Fibroblast of mammary gland (primary cell): ENCODE measurements around the gene DYNLRB1.

Source experiments
- DNase-seq: peaks from one replicate; pipeline ENCODE4 v3.0.0-alpha.2; 2010; ENCODE audit warnings: low read depth
- H3K4me3 ChIP-seq: 2 replicates; pipeline ENCODE4 v1.5.1; 2011; ENCODE audit warnings: low read depth, mild to moderate bottlenecking, low read length, moderate library complexity; ENCODE audit not compliant: control insufficient read depth
- TF ChIP-seq, protein P1 (sequence below): conservative IDR thresholded peaks from 2 replicates; pipeline ENCODE4 v1.5.1; 2011; ENCODE audit warnings: low read depth, low read length, inconsistent platforms; ENCODE audit not compliant: control insufficient read depth, insufficient read depth

The DYNLRB1 gene

DNA sequence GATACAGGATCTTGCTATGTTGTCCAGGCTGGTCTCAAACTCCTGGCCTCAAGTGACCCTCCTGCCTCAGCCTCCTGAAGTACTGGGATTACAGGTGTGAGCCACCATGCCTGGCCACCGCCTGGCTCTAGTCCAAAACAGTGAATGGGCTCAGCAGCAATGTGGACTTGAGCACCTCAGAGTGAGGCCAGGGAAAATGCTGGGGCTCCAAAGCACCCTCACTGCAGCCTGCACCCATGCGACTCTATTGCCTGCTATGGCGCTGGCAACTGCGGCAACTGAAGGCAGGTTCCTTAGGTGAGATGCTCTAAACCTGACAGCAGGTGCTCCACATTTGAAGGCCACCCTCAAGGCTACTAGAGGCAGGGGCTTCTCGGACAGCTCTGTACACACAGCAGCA is 68.8 kb downstream of the DYNLRB1 start:
- TF ChIP-seq, protein P1, sequence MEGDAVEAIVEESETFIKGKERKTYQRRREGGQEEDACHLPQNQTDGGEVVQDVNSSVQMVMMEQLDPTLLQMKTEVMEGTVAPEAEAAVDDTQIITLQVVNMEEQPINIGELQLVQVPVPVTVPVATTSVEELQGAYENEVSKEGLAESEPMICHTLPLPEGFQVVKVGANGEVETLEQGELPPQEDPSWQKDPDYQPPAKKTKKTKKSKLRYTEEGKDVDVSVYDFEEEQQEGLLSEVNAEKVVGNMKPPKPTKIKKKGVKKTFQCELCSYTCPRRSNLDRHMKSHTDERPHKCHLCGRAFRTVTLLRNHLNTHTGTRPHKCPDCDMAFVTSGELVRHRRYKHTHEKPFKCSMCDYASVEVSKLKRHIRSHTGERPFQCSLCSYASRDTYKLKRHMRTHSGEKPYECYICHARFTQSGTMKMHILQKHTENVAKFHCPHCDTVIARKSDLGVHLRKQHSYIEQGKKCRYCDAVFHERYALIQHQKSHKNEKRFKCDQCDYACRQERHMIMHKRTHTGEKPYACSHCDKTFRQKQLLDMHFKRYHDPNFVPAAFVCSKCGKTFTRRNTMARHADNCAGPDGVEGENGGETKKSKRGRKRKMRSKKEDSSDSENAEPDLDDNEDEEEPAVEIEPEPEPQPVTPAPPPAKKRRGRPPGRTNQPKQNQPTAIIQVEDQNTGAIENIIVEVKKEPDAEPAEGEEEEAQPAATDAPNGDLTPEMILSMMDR: no peak
- no peak overlapping the region for H3K4me3 ChIP-seq
- DNase-seq: no peak

DNA sequence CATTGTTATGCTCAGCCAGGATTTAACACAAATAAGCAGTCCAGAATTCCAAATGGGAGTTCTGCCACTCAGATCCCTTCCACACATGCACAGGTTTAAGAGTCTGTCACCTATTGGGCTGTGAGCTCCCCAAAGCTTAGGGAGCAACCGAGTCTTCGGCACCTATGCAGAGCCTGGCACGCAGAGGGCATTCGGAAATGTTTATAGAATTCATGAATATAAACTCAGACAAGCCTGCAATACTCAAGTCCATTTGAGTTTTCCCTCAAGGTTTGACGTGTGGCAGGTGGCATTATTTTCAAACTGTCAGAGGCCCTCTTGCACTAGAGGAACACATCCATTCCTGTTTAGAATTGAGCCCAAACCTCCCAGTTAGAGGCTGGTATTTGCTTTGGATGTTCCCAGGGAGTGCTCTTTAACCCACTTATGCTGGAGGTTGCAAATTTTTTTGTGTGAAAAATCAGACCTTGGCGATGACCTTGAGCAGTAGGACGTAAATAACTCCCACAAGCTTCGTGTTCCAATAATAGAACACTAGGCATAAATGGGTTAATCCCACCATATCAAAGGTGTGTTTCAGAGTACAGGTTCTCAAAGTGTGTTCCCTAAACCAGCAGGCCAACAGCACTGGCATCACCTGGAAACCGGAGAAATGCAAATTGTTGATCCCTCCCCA is 70.4 kb downstream of the DYNLRB1 start:
- no peak for DNase-seq
- TF ChIP-seq, protein P1: no peak
- no peak overlapping the region for H3K4me3 ChIP-seq
